ENCODE results near the gene PNMA3.

DNA sequence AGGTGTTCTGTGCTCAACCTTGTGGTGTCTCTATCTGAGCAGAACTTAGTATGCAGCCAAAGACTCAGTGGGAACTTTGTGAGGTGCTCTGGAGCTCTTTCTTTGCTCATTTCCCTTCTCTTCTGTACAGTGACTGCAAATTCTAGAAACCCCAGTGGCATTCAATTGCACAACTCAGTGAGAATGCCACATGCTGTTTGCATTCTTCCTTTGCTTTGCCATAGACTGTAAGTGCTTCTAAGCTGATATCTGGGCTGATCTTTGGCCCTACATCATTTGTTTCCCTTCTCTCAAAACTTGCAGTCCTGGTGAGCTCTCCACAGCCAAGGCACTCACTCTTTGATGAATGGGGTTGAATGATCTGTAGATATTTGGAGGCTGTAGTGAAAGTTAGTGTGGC is 7.0 kb downstream of the PNMA3 start:
- TF ChIP-seq, protein P1, sequence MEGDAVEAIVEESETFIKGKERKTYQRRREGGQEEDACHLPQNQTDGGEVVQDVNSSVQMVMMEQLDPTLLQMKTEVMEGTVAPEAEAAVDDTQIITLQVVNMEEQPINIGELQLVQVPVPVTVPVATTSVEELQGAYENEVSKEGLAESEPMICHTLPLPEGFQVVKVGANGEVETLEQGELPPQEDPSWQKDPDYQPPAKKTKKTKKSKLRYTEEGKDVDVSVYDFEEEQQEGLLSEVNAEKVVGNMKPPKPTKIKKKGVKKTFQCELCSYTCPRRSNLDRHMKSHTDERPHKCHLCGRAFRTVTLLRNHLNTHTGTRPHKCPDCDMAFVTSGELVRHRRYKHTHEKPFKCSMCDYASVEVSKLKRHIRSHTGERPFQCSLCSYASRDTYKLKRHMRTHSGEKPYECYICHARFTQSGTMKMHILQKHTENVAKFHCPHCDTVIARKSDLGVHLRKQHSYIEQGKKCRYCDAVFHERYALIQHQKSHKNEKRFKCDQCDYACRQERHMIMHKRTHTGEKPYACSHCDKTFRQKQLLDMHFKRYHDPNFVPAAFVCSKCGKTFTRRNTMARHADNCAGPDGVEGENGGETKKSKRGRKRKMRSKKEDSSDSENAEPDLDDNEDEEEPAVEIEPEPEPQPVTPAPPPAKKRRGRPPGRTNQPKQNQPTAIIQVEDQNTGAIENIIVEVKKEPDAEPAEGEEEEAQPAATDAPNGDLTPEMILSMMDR (IDR thresholded peaks at IDR 0.05) = no peak
- TF ChIP-seq POLR2AphosphoS5 (IDR thresholded peaks at IDR 0.05) = no peak
- TF ChIP-seq POLR2A (IDR thresholded peaks at IDR 0.05; ENCODE audit: low read depth) = no peak
- TF ChIP-seq EP300 (IDR thresholded peaks at IDR 0.05) = no peak

All from esophagus muscularis mucosa (tissue), 4 donors.